Measurements from ENCODE around the gene CYP2U1.
A peak's percentile ranks its signal among the peaks of the same experiment; 100 is the strongest.

Gene CYP2U1

DNA sequence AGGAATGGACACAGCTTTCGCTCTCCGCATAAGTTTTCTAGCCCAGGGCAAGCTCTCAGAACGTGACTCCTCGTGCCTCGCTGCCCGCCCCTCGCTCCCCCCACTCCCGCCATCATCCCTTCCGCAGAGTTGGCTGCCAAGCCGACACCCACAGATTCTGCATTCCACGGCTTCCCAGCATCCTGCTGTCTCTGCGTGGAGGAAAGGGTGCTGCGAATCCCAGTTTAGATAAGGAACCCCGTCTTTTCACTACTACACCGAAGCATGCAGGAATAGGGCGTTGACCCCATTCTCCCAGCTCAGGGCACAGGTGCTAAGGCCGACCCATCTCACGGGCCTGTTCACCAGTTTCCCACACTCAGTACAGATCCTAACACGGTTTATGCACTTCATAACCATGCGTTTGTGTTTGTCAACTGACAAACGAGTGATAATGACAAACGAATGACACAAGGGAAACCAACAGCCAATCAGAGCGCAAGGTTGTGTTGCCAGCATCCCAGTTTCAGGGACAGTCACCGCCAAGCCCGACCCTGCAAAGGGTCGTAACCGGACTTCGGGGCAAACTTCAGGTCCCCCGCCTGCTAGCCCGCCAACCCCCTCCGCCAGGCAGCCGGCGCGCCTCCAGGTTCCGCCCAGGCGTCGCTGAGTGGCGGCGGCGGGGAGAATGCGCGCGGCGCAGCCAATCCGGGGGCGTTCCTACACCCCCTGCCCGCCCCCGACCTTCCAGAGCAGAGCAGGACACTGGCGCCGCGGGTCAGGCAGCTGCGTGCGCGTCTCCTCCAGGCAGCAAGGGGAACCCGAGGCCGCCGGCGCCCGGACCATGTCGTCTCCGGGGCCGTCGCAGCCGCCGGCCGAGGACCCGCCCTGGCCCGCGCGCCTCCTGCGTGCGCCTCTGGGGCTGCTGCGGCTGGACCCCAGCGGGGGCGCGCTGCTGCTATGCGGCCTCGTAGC, at the start of gene CYP2U1:
Gene CYP2U1, plus strand, starts transcription at position 729 of the 954 bp plus-strand sequence. Its CDS starts 95 bp downstream, at position 824.
- Histone ChIP-seq H3K4me1 (ENCODE audit: control insufficient read depth in 1 of 2, insufficient read depth in 2 of 2, low read length in 2 of 2) (peaks cover 0 to 13% of the 10 kb centered on the region in 2 donors), H3K36me3 (ENCODE audit: control insufficient read depth in 1 of 2, insufficient read depth in 2 of 2, low read length in 2 of 2) (no peaks in the 10 kb centered on the region), H3K4me3 (ENCODE audit: low read depth in 1 of 2, low read length in 2 of 2) (peak within 1 kb of the TSS; percentile 90 to 93), H3K9me3 (ENCODE audit: control insufficient read depth in 1 of 2, low read length in 2 of 2) (no peaks in the 10 kb centered on the region), H3K27ac (ENCODE audit: low read length) (peak within 1 kb of the TSS; percentile 78), H3K27me3 (ENCODE audit: low read depth, low read length) (no peaks in the 10 kb centered on the region)

DNA sequence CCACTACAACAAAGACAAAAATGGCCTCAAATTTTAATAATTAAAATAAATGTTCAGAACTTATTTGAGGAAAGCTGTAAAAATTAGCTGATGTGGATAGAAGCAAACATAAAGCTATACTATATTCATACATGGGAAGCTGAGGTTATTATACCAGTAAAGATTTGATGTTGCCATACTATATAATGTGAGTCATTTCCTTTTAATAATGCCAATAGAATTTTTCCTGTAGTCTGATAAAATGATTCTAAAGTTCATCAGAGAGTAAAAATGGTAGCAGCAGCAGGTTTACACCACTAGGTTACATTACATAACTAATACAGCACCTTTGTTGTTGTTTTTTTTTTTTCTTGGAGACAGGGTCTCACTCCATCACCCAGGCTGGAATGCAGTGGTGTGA, 45.5 kb upstream of the CYP2U1 start:
- Histone ChIP-seq H3K27ac (ENCODE audit: low read length) (no peak overlapping the region), H3K36me3 (ENCODE audit: control insufficient read depth in 1 of 2, insufficient read depth in 2 of 2, low read length in 2 of 2) (no peaks in the 10 kb centered on the region), H3K4me3 (ENCODE audit: low read depth in 1 of 2, low read length in 2 of 2) (no peak overlapping the region), H3K27me3 (ENCODE audit: low read depth, low read length) (no peaks in the 10 kb centered on the region), H3K9me3 (ENCODE audit: control insufficient read depth in 1 of 2, low read length in 2 of 2) (no peaks in the 10 kb centered on the region), H3K4me1 (ENCODE audit: control insufficient read depth in 1 of 2, insufficient read depth in 2 of 2, low read length in 2 of 2) (peaks cover 0 to 6% of the 10 kb centered on the region in 2 donors)

GRCh38 chr4:107888237-107888636, 43.1 kb upstream of the CYP2U1 start:
- Histone ChIP-seq H3K27ac (ENCODE audit: low read length) (no peak overlapping the region), H3K36me3 (ENCODE audit: control insufficient read depth in 1 of 2, insufficient read depth in 2 of 2, low read length in 2 of 2) (no peaks in the 10 kb centered on the region), H3K9me3 (ENCODE audit: control insufficient read depth in 1 of 2, low read length in 2 of 2) (no peaks in the 10 kb centered on the region), H3K4me3 (ENCODE audit: low read depth in 1 of 2, low read length in 2 of 2) (no peak overlapping the region), H3K27me3 (ENCODE audit: low read depth, low read length) (no peaks in the 10 kb centered on the region), H3K4me1 (ENCODE audit: control insufficient read depth in 1 of 2, insufficient read depth in 2 of 2, low read length in 2 of 2) (peaks cover 0 to 6% of the 10 kb centered on the region in 2 donors)

DNA sequence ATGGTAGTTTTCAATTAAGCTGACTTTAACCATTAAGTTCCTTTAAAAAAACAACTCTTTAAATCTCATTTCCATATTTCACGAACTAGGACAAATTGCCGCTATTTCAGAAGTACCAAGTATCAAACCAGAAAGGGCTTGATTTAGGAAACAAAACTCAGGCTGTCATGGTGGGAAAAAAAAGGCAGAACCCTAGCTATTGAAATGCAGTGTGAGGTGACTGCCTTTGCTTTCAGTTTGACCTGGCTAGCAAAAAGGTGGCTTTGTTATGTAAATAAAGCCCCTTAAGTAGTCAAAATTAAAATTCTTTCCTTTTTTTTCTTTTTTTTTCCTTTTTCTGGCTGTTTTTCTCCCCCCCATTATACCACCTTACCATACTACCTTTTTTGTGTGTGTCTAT, 40.6 kb upstream of the CYP2U1 start:
- Histone ChIP-seq H3K4me3 (ENCODE audit: low read depth in 1 of 2, low read length in 2 of 2) (no peak overlapping the region), H3K27ac (ENCODE audit: low read length) (no peak overlapping the region), H3K27me3 (ENCODE audit: low read depth, low read length) (no peaks in the 10 kb centered on the region), H3K4me1 (ENCODE audit: control insufficient read depth in 1 of 2, insufficient read depth in 2 of 2, low read length in 2 of 2) (peaks cover 5 to 6% of the 10 kb centered on the region in 2 donors), H3K9me3 (ENCODE audit: control insufficient read depth in 1 of 2, low read length in 2 of 2) (no peaks in the 10 kb centered on the region), H3K36me3 (ENCODE audit: control insufficient read depth in 1 of 2, insufficient read depth in 2 of 2, low read length in 2 of 2) (no peaks in the 10 kb centered on the region)

DNA sequence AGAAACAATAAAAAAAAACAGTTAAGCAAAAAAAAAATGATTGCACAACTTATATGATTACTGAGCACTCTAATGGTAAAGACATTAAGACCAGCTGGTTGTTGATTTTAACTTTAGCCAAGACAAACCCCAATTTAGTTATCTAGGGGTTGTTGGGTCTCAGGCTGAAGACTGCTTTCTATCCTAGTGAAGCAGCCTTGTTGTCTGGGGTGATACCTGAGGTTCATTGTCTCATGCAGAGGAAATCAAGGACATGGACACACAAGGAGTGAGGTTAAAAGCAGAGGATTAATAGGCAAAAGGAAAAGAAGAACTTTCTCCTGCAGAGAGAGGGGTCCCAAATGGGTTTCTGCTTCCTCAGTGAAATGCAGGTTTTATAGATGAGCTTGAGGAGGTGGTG, 40.0 kb upstream of the CYP2U1 start:
- Histone ChIP-seq H3K27ac (ENCODE audit: low read length) (no peak overlapping the region), H3K4me1 (ENCODE audit: control insufficient read depth in 1 of 2, insufficient read depth in 2 of 2, low read length in 2 of 2) (peaks cover 5 to 6% of the 10 kb centered on the region in 2 donors), H3K9me3 (ENCODE audit: control insufficient read depth in 1 of 2, low read length in 2 of 2) (no peaks in the 10 kb centered on the region), H3K27me3 (ENCODE audit: low read depth, low read length) (no peaks in the 10 kb centered on the region), H3K36me3 (ENCODE audit: control insufficient read depth in 1 of 2, insufficient read depth in 2 of 2, low read length in 2 of 2) (no peaks in the 10 kb centered on the region), H3K4me3 (ENCODE audit: low read depth in 1 of 2, low read length in 2 of 2) (no peak overlapping the region)

DNA sequence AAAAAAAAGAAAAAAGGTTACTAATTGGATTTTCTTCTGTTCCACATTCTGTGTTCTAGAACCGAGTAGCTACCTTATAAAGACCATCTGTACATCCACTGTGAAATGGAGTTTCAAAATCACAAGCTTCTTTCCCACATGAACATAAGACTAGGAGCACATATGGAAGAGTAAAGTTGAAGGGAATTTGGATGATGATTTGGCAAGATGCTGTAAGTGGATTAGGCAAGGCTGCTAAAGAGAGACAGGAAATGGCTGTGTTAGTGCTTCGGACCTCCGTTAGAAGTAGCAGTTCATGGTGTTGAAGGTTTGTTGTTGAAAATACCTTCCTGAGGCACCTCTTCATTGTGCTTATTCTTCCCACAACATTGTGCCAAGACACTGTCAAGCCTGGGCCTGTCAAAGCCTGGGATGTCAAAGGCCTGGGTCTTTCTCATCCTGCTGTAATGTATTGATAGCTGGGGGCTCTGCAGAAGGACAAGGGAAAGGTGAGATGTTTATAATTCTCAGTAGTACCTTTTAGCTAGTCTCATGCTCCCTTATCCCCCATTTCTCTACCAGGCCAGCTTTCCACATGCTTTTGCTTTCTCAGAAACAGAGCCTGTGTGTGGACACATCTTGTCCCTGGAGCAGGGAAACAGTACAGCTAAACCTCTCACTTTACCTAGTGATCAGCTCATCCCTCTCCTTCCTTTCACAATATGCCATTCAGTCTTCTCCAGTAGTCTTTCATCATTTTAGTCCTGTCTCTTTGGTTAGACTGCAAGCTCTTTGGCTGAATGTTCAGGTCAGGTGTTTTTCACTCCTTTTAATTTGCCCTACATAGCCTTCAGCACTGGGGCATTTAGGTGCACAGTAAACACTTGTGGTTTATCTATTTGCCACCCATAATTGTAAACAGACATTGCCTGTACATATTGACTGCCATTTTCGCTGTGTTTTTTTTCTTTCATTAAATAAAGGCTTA, 37.9 kb upstream of the CYP2U1 start:
- Histone ChIP-seq H3K36me3 (ENCODE audit: control insufficient read depth in 1 of 2, insufficient read depth in 2 of 2, low read length in 2 of 2) (no peaks in the 10 kb centered on the region), H3K9me3 (ENCODE audit: control insufficient read depth in 1 of 2, low read length in 2 of 2) (no peaks in the 10 kb centered on the region), H3K4me3 (ENCODE audit: low read depth in 1 of 2, low read length in 2 of 2) (no peak overlapping the region), H3K4me1 (ENCODE audit: control insufficient read depth in 1 of 2, insufficient read depth in 2 of 2, low read length in 2 of 2) (peaks cover 5 to 6% of the 10 kb centered on the region in 2 donors), H3K27ac (ENCODE audit: low read length) (peak overlapping the region; percentile 26), H3K27me3 (ENCODE audit: low read depth, low read length) (no peaks in the 10 kb centered on the region)

DNA sequence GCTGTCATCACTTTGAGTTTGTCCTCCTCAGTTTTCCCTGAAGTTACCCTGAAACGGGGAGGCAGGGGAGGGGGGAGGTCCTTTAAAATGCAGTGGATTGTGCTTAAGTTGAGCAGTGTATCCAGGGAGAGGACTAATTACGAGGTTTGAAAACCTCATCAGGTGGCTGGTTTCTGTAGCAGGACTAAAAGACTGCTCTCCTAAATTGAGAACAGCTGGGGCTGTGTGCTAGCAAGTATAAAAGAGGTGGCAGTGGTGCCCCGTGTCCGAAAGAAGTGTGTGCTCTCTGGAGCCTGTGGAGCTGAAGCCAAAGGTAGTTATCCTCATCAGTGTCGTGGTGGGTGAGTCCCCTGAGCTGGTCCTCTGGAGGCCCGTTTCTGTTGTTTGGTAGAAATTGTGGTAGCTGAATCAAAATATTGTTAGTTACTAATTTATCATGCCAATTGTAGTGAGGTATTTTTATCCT, 37.2 kb upstream of the CYP2U1 start:
- Histone ChIP-seq H3K4me1 (ENCODE audit: control insufficient read depth in 1 of 2, insufficient read depth in 2 of 2, low read length in 2 of 2) (peaks cover 5 to 6% of the 10 kb centered on the region in 2 donors), H3K4me3 (ENCODE audit: low read depth in 1 of 2, low read length in 2 of 2) (no peak overlapping the region), H3K27ac (ENCODE audit: low read length) (peak overlapping the region; percentile 26), H3K9me3 (ENCODE audit: control insufficient read depth in 1 of 2, low read length in 2 of 2) (no peaks in the 10 kb centered on the region), H3K36me3 (ENCODE audit: control insufficient read depth in 1 of 2, insufficient read depth in 2 of 2, low read length in 2 of 2) (no peaks in the 10 kb centered on the region), H3K27me3 (ENCODE audit: low read depth, low read length) (no peaks in the 10 kb centered on the region)

GRCh38 chr4:107896158-107896645, 35.1 kb upstream of the CYP2U1 start:
- Histone ChIP-seq H3K27me3 (ENCODE audit: low read depth, low read length) (no peaks in the 10 kb centered on the region), H3K4me1 (ENCODE audit: control insufficient read depth in 1 of 2, insufficient read depth in 2 of 2, low read length in 2 of 2) (peaks cover 5 to 6% of the 10 kb centered on the region in 2 donors), H3K4me3 (ENCODE audit: low read depth in 1 of 2, low read length in 2 of 2) (no peak overlapping the region)

GRCh38 chr4:107896646-107897045, 34.7 kb upstream of the CYP2U1 start:
- no peak overlapping the region for H3K4me3 ChIP-seq (ENCODE audit: low read depth in 1 of 2, low read length in 2 of 2)
- H3K36me3 ChIP-seq (ENCODE audit: control insufficient read depth in 1 of 2, insufficient read depth in 2 of 2, low read length in 2 of 2) = no peaks in the 10 kb centered on the region
- H3K4me1 ChIP-seq (ENCODE audit: control insufficient read depth in 1 of 2, insufficient read depth in 2 of 2, low read length in 2 of 2) = peaks cover 5 to 6% of the 10 kb centered on the region in 2 donors
- no peaks in the 10 kb centered on the region for H3K27me3 ChIP-seq (ENCODE audit: low read depth, low read length)
- H3K9me3 ChIP-seq (ENCODE audit: control insufficient read depth in 1 of 2, low read length in 2 of 2) = no peaks in the 10 kb centered on the region
- peak overlapping the region; percentile 76 for H3K27ac ChIP-seq (ENCODE audit: low read length)

More at GRCh38 chr4:107896158-107896645, 35.1 kb upstream of the CYP2U1 start:
- Histone ChIP-seq H3K27ac (ENCODE audit: low read length) (peak overlapping the region; percentile 76), H3K36me3 (ENCODE audit: control insufficient read depth in 1 of 2, insufficient read depth in 2 of 2, low read length in 2 of 2) (no peaks in the 10 kb centered on the region), H3K9me3 (ENCODE audit: control insufficient read depth in 1 of 2, low read length in 2 of 2) (no peaks in the 10 kb centered on the region)

DNA sequence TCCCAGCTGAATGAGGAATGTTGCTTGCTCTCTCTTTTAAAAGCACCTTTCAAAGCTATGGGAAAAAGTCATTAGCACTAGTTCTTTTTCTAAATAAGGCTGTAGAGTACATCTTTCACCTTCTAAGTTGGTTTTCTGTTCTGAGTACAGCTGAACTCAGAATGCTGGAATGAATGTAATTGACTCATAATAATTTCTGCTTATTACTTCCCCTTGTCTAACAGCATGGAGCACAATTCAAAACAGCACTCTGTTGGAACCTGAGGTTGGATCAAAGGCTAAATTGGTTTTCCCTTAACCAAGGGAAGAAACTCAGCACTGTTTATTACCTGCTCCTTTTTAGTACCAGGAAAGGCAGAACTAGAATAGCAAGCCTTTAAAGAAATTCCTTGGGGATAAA, 33.5 kb upstream of the CYP2U1 start:
- Histone ChIP-seq H3K36me3 (ENCODE audit: control insufficient read depth in 1 of 2, insufficient read depth in 2 of 2, low read length in 2 of 2) (no peaks in the 10 kb centered on the region), H3K4me3 (ENCODE audit: low read depth in 1 of 2, low read length in 2 of 2) (no peak overlapping the region), H3K27me3 (ENCODE audit: low read depth, low read length) (no peaks in the 10 kb centered on the region), H3K4me1 (ENCODE audit: control insufficient read depth in 1 of 2, insufficient read depth in 2 of 2, low read length in 2 of 2) (peaks cover 5 to 11% of the 10 kb centered on the region in 2 donors), H3K27ac (ENCODE audit: low read length) (peak overlapping the region; percentile 76), H3K9me3 (ENCODE audit: control insufficient read depth in 1 of 2, low read length in 2 of 2) (no peaks in the 10 kb centered on the region)

DNA sequence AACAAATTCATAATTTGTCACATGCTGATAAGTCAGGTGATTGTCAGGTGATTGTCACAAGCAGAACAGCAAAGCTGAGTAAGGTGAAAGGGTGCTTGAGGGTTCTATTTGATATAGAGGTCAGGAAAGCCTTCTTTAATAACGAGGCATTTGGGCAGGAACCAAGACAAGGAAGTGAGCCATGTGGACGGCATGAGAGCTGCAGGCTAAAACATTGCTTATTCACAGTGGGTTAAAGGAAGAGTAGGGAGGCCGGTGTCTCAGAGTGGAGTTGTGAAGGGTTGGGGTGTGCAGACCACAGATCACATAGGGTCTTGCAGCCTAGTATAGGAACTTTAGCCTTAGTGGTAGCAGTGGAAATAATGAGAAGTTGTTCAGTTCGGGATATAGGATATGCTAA, 31.3 kb upstream of the CYP2U1 start:
- peak overlapping the region; percentile 64 for H3K27ac ChIP-seq (ENCODE audit: low read length)
- peaks cover 0 to 3% of the 10 kb centered on the region in 2 donors for H3K36me3 ChIP-seq (ENCODE audit: control insufficient read depth in 1 of 2, insufficient read depth in 2 of 2, low read length in 2 of 2)
- H3K4me3 ChIP-seq (ENCODE audit: low read depth in 1 of 2, low read length in 2 of 2) = no peak overlapping the region
- no peaks in the 10 kb centered on the region for H3K27me3 ChIP-seq (ENCODE audit: low read depth, low read length)
- H3K4me1 ChIP-seq (ENCODE audit: control insufficient read depth in 1 of 2, insufficient read depth in 2 of 2, low read length in 2 of 2) = peaks cover 5% of the 10 kb centered on the region in 2 donors
- no peaks in the 10 kb centered on the region for H3K9me3 ChIP-seq (ENCODE audit: control insufficient read depth in 1 of 2, low read length in 2 of 2)
